ENCODE results near the gene VSTM2B.

Gene VSTM2B

DNA sequence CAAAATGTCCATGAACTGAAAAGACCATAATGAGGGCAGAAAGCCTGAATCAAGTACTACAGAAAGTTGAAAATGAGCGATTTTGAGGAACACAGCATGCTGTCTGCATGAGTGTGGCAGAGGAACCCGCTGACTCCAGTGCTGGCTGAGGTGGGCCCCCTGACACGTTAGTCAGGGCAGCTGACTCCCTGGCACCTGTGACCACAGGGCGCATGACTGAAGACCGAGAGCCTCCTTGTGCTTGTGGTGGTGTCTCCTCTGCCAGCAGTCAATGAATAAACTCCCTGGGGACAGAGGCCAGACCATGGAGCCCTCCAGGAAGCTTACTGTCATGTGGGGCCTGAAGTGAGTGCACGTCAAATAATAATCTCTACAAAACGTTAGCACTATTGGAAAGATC is 38.4 kb upstream of the VSTM2B start:
- H3K4me3 Mint-ChIP-seq, result no peak overlapping the region
- DNase-seq, result no peak
- H3K36me3 Mint-ChIP-seq (ENCODE audit: low read depth), result peaks cover 6% of the 10 kb centered on the region
- no peak overlapping the region for H3K27ac Mint-ChIP-seq
- TF ChIP-seq CTCF (IDR thresholded peaks at IDR 0.05), result no peak
- H3K9me3 Mint-ChIP-seq, result peaks cover 8% of the 10 kb centered on the region
- H3K4me1 Mint-ChIP-seq, result peaks cover 65% of the 10 kb centered on the region
- peaks cover 3% of the 10 kb centered on the region for H3K27me3 Mint-ChIP-seq (ENCODE audit: low read depth, poor library complexity)

GRCh38 chr19:29488316-29488715 is 37.5 kb upstream of the VSTM2B start:
- peaks cover 65% of the 10 kb centered on the region for H3K4me1 Mint-ChIP-seq
- peaks cover 3% of the 10 kb centered on the region for H3K27me3 Mint-ChIP-seq (ENCODE audit: low read depth, poor library complexity)
- no peak overlapping the region for H3K27ac Mint-ChIP-seq
- TF ChIP-seq CTCF (IDR thresholded peaks at IDR 0.05), result no peak
- H3K36me3 Mint-ChIP-seq (ENCODE audit: low read depth), result peaks cover 5% of the 10 kb centered on the region
- no peak overlapping the region for H3K4me3 Mint-ChIP-seq
- no peak for DNase-seq
- peaks cover 7% of the 10 kb centered on the region for H3K9me3 Mint-ChIP-seq

DNA sequence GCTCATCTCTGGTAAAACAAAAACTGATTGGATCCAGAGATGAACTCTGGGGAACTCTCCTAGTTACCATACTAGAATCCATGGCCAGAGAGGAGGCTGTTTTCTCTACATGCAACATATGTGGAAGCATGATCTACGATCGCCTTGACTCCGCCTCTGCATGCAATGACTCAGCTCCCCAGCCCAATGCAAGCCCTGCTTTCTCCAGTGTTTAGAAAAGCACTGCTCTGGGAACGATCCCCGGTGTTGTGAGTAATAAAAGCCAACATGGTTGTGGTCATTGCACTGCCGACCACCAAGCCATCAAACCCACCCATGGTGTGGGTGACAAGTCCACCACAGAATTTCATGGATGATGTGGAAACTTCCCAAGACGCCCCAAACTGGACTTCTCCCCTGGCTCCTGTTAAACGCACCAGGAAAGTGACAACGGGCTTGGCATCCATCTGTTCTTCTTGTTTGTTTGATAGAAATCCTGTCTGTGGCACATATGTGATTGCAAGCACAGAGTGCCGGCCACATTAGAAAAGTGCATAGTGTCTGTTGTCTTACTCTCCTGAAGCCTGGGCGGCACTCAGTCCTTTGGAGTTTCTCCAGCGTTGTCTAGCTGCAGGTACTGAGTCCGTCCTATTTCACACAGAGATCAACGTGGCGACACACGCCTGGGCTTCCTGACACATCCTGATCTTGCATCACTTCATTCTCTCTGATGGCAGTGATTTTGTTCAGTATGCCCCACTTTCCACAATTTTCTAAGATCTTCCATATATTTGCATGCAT is 36.4 kb upstream of the VSTM2B start:
- no peak overlapping the region for H3K4me3 Mint-ChIP-seq
- peaks cover 3% of the 10 kb centered on the region for H3K27me3 Mint-ChIP-seq (ENCODE audit: low read depth, poor library complexity)
- TF ChIP-seq CTCF (IDR thresholded peaks at IDR 0.05), result no peak
- DNase-seq, result no peak
- H3K27ac Mint-ChIP-seq, result no peak overlapping the region
- peaks cover 7% of the 10 kb centered on the region for H3K9me3 Mint-ChIP-seq
- H3K36me3 Mint-ChIP-seq (ENCODE audit: low read depth), result peaks cover 5% of the 10 kb centered on the region
- peaks cover 62% of the 10 kb centered on the region for H3K4me1 Mint-ChIP-seq

GRCh38 chr19:29491491-29491890 is 34.3 kb upstream of the VSTM2B start:
- Mint-ChIP-seq H3K36me3 (ENCODE audit: low read depth) (peaks cover 5% of the 10 kb centered on the region), H3K4me1 (peaks cover 50% of the 10 kb centered on the region), H3K27me3 (ENCODE audit: low read depth, poor library complexity) (peaks cover 7% of the 10 kb centered on the region), H3K4me3 (peak overlapping the region; percentile 46), H3K9me3 (peaks cover 5% of the 10 kb centered on the region), H3K27ac (peak overlapping the region; percentile 66)
- TF ChIP-seq CTCF (IDR thresholded peaks at IDR 0.05), result no peak
- DNase-seq, result no peak

GRCh38 chr19:29491995-29492577 is 33.7 kb upstream of the VSTM2B start:
- Mint-ChIP-seq H3K36me3 (ENCODE audit: low read depth) (no peaks in the 10 kb centered on the region), H3K4me3 (peak overlapping the region; percentile 73), H3K9me3 (no peaks in the 10 kb centered on the region), H3K4me1 (peaks cover 46% of the 10 kb centered on the region), H3K27ac (peak overlapping the region; percentile 13), H3K27me3 (ENCODE audit: low read depth, poor library complexity) (peaks cover 7% of the 10 kb centered on the region)
- DNase-seq, result no peak
- TF ChIP-seq CTCF (IDR thresholded peaks at IDR 0.05), result no peak

DNA sequence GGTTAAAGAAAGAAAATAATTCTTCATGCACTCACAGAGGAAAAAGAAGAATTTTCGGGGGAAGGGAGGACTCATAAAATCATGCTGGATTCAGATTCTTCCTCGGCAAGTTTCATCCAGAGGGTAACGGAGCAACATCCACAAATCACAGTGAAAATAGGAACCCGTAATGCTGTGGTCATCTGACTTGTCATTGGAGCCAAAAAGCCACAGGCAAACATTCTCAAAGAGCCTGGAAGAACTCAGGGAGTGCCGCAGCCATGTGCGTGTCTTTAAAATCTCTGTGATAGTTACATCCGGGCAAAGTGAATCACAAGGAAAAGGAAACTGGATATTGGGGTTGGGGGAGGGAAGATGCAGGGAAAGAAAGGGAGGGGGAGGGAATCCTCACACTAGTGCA is 33.0 kb upstream of the VSTM2B start:
- Mint-ChIP-seq H3K27ac (peak overlapping the region; percentile 13), H3K36me3 (ENCODE audit: low read depth) (no peaks in the 10 kb centered on the region), H3K27me3 (ENCODE audit: low read depth, poor library complexity) (peaks cover 7% of the 10 kb centered on the region), H3K9me3 (no peaks in the 10 kb centered on the region), H3K4me1 (peaks cover 42% of the 10 kb centered on the region), H3K4me3 (peak overlapping the region; percentile 73)
- TF ChIP-seq CTCF (IDR thresholded peaks at IDR 0.05), result no peak
- DNase-seq, result no peak
